ENCODE measurements around the gene HACD3. TPM values are rescaled to one million over a fixed set of nuclear protein-coding genes. Genes with fewer than 3 reads are reported as not detected.

The HACD3 gene
- total and polyA plus RNA-seq, 2 of the 13 experiments (the other 11 are each of a cell fraction or from before 2014, with no cell fraction given) = 73.6 to 161 TPM

DNA sequence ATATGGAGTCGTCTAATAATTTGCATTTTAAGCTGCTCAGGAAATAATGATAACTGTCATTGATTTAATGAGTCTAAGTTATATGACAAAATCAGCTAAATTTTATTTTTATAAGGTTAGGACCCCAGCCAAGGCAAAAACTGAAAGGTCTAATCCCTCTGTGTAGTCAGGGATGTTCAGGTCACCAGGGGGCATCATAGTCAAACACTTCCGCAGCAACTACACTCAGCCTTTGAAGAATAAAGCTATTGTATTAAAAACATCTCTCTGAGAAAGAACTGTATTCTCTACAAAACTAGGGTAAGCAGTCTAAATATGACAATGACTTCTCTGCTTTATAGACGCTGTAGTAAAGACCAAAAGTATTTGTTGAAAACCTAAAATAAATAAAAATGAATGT is 65.7 kb downstream of the HACD3 start (continued):
- TF ChIP-seq, protein P1, sequence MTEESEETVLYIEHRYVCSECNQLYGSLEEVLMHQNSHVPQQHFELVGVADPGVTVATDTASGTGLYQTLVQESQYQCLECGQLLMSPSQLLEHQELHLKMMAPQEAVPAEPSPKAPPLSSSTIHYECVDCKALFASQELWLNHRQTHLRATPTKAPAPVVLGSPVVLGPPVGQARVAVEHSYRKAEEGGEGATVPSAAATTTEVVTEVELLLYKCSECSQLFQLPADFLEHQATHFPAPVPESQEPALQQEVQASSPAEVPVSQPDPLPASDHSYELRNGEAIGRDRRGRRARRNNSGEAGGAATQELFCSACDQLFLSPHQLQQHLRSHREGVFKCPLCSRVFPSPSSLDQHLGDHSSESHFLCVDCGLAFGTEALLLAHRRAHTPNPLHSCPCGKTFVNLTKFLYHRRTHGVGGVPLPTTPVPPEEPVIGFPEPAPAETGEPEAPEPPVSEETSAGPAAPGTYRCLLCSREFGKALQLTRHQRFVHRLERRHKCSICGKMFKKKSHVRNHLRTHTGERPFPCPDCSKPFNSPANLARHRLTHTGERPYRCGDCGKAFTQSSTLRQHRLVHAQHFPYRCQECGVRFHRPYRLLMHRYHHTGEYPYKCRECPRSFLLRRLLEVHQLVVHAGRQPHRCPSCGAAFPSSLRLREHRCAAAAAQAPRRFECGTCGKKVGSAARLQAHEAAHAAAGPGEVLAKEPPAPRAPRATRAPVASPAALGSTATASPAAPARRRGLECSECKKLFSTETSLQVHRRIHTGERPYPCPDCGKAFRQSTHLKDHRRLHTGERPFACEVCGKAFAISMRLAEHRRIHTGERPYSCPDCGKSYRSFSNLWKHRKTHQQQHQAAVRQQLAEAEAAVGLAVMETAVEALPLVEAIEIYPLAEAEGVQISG (CRISPR knock-in tag; IDR thresholded peaks at IDR 0.05) = no peak
- TF ChIP-seq ZNF12 (CRISPR knock-in tag; IDR thresholded peaks at IDR 0.05) (no peak), ZNF101 (CRISPR knock-in tag; IDR thresholded peaks at IDR 0.05; ENCODE audit: borderline replicate concordance, low read depth) (no peak), ZNF737 (CRISPR knock-in tag; IDR thresholded peaks at IDR 0.05; ENCODE audit: borderline replicate concordance) (no peak), SOX13 (IDR thresholded peaks at IDR 0.05) (no peak), SOX13 (CRISPR knock-in tag; conservative IDR thresholded peaks at IDR 0.05 in 1 of 2, IDR thresholded peaks at IDR 0.05 in 1 of 2) (peak in 1 of 2 experiments; percentile 79; a peak in 2 of 4 replicates), ZNF788 (CRISPR knock-in tag; IDR thresholded peaks at IDR 0.05; ENCODE audit: borderline replicate concordance) (no peak), YY1 (IDR thresholded peaks at IDR 0.05; ENCODE audit: insufficient read depth, insufficient replicate concordance, low read depth, low read length) (no peak), ZNF792 (CRISPR knock-in tag; IDR thresholded peaks at IDR 0.05) (no peak), ZNF891 (CRISPR knock-in tag; IDR thresholded peaks at IDR 0.05) (no peak), ZNF441 (CRISPR knock-in tag; IDR thresholded peaks at IDR 0.05; ENCODE audit: borderline replicate concordance) (no peak), GTF2F1 (IDR thresholded peaks at IDR 0.05; ENCODE audit: low read length) (no peak), NR2F6 (IDR thresholded peaks at IDR 0.05) (peak; percentile 35), NR2F6 (CRISPR knock-in tag; IDR thresholded peaks at IDR 0.05) (0 out of 2 replicates have a peak, but pooled peaks have one; percentile 35), SOX6 (IDR thresholded peaks at IDR 0.05) (no peak), SOX6 (CRISPR knock-in tag; IDR thresholded peaks at IDR 0.05) (peak; percentile 40; the same call in 1 of the 2 replicates), ATM (IDR thresholded peaks at IDR 0.05; ENCODE audit: borderline replicate concordance) (no peak)
- TF ChIP-seq, protein P2, sequence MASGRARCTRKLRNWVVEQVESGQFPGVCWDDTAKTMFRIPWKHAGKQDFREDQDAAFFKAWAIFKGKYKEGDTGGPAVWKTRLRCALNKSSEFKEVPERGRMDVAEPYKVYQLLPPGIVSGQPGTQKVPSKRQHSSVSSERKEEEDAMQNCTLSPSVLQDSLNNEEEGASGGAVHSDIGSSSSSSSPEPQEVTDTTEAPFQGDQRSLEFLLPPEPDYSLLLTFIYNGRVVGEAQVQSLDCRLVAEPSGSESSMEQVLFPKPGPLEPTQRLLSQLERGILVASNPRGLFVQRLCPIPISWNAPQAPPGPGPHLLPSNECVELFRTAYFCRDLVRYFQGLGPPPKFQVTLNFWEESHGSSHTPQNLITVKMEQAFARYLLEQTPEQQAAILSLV (CRISPR knock-in tag; IDR thresholded peaks at IDR 0.05; ENCODE audit: borderline replicate concordance) = no peak
- TF ChIP-seq, protein P3, sequence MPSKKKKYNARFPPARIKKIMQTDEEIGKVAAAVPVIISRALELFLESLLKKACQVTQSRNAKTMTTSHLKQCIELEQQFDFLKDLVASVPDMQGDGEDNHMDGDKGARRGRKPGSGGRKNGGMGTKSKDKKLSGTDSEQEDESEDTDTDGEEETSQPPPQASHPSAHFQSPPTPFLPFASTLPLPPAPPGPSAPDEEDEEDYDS (CRISPR knock-in tag; IDR thresholded peaks at IDR 0.05) = 0 out of 2 replicates have a peak, but pooled peaks have one; percentile 22
- TF ChIP-seq, protein P4, sequence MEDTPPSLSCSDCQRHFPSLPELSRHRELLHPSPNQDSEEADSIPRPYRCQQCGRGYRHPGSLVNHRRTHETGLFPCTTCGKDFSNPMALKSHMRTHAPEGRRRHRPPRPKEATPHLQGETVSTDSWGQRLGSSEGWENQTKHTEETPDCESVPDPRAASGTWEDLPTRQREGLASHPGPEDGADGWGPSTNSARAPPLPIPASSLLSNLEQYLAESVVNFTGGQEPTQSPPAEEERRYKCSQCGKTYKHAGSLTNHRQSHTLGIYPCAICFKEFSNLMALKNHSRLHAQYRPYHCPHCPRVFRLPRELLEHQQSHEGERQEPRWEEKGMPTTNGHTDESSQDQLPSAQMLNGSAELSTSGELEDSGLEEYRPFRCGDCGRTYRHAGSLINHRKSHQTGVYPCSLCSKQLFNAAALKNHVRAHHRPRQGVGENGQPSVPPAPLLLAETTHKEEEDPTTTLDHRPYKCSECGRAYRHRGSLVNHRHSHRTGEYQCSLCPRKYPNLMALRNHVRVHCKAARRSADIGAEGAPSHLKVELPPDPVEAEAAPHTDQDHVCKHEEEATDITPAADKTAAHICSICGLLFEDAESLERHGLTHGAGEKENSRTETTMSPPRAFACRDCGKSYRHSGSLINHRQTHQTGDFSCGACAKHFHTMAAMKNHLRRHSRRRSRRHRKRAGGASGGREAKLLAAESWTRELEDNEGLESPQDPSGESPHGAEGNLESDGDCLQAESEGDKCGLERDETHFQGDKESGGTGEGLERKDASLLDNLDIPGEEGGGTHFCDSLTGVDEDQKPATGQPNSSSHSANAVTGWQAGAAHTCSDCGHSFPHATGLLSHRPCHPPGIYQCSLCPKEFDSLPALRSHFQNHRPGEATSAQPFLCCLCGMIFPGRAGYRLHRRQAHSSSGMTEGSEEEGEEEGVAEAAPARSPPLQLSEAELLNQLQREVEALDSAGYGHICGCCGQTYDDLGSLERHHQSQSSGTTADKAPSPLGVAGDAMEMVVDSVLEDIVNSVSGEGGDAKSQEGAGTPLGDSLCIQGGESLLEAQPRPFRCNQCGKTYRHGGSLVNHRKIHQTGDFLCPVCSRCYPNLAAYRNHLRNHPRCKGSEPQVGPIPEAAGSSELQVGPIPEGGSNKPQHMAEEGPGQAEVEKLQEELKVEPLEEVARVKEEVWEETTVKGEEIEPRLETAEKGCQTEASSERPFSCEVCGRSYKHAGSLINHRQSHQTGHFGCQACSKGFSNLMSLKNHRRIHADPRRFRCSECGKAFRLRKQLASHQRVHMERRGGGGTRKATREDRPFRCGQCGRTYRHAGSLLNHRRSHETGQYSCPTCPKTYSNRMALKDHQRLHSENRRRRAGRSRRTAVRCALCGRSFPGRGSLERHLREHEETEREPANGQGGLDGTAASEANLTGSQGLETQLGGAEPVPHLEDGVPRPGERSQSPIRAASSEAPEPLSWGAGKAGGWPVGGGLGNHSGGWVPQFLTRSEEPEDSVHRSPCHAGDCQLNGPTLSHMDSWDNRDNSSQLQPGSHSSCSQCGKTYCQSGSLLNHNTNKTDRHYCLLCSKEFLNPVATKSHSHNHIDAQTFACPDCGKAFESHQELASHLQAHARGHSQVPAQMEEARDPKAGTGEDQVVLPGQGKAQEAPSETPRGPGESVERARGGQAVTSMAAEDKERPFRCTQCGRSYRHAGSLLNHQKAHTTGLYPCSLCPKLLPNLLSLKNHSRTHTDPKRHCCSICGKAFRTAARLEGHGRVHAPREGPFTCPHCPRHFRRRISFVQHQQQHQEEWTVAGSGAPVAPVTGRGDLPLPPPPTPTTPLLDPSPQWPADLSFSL (CRISPR knock-in tag; IDR thresholded peaks at IDR 0.05) = no peak

Data from HepG2 (cell line).